GM12874 (cell line): ENCODE results near the gene FSHR.

Experiments
- CTCF ChIP-seq: IDR thresholded peaks from 2 replicates; pipeline ENCODE4 v1.5.1; 2011; ENCODE audit warnings: low read depth, mild to moderate bottlenecking, control low read depth, low read length, moderate library complexity; ENCODE audit not compliant: insufficient read depth

Gene FSHR

GRCh38 chr2:49070716-49071115 is 83.6 kb downstream of the FSHR start:
- TF ChIP-seq CTCF = no peak

GRCh38 chr2:49069829-49070228 is 84.5 kb downstream of the FSHR start:
- TF ChIP-seq CTCF = no peak

DNA sequence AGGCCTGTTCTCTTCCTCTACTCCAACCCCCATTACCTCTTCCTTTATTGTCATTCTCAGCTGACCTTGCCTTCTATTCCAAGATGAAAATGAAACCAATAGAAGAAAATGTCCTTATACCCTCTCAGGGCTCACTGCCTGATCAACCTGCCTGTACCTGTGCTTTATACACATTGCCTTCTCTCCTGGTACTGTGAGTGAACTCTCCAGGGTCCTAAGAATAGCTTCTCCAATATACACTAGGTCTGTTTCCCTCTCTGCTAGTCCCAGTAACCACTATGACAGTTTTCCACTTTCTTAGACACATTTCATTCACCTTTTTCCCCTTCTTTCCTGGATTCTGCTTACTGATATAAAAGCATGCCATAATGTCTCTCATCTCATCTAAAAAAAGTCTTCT is 85.7 kb downstream of the FSHR start:
- TF ChIP-seq CTCF = no peak

DNA sequence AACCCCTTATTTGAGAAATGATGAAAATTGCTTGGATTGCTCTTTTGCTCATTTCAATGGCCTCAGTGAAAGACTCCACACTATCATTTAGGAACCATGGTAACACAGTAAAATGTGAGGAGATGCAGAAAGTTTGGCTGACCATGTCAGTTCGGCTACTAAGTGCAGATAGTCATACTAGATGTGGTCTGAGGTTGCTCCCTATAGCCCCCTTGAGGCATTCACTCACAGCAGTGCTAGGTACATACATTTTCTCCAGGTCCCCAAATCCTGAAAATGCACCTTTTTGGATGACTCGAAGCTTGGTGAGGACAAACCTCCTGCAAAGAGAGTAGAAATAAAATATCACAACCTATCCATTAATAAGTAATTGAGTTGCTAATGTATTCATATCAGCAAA is 86.3 kb downstream of the FSHR start:
- TF ChIP-seq CTCF = no peak

- no peak for TF ChIP-seq CTCF
These were observed 101.2 kb downstream of the FSHR start for GRCh38 chr2:49053156-49053555.

DNA sequence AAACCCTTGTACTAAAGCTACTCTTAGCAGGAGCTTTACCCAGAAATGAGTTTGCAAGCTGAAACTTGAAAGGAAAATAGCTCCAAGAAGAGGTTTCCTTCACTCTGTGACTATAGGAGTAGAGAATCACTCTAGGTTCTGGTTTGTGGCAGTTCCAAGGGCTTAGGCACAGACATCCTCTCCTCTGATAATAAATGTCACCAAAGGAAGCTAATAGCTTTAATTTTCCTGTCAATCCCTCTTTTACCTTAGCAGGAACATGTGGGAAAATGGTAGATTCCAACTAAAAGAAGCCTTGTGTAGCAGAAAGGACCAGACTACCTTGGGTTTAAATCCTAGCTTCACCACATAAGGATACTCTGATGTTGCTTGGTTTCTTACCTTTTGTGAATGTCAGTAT is 104.0 kb downstream of the FSHR start:
- TF ChIP-seq CTCF = no peak

GRCh38 chr2:49049161-49049560 is 105.2 kb downstream of the FSHR start:
- no peak for TF ChIP-seq CTCF

DNA sequence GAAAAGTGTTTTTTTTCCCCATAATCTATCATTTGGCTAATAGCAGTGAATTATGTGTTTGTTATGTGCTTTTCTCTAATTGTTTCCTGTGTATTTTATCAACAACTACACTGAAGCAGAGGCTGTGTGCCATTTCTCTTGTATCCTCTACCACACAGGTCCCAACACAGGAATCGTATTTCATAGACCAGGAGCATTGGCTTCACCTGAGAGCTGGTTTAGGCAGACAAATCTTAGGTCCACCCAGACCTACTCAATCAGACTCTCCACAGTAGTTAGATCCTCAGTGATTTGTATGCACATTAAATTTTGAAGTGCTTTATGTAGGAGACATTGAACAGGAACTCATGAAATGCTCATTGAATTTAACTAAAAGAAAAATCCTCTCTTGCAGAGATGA is 109.2 kb downstream of the FSHR start:
- TF ChIP-seq CTCF = no peak
